ENCODE measurements around the gene GPR171.

Gene GPR171

DNA sequence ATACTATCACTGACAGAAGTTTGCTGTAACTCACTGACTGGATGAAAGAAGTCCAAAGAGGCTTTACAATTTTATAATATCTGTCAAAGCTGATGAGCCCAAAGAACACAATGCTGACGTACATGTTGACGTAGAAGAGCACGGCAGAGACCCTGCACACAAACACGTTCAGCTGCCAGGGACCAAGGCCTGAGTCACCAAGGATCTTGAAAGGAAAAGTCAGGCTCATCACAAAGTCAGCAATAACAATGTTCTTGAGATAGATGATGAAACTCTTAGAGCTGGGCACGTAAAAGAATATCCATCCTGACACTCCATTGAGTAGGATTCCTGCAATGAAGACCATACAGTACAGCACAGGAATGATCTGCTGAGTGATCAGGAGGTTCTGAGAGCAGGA, 10.9 kb upstream of the GPR171 start:
- DNase-seq (ENCODE audit: low spot score): no peak

DNA sequence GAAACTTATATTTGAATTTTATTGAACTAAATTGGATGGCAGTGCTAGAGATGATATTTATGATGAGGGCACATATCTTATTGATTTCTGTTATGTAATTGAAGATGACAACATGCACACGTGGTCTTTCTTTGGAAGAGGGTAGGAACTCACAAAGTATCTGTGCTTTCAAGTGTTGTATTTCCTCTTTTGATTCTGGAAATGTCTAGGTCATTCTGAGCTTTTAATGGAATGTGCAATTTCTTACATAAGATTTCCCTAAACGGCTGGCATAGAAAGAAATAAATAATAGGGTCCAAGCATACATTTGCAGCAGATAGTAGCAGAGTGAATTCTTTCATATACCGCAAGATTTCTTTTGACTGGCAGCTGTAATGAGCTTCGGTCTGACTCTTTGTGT, 10.1 kb upstream of the GPR171 start:
- no peak for DNase-seq (ENCODE audit: low spot score)

DNA sequence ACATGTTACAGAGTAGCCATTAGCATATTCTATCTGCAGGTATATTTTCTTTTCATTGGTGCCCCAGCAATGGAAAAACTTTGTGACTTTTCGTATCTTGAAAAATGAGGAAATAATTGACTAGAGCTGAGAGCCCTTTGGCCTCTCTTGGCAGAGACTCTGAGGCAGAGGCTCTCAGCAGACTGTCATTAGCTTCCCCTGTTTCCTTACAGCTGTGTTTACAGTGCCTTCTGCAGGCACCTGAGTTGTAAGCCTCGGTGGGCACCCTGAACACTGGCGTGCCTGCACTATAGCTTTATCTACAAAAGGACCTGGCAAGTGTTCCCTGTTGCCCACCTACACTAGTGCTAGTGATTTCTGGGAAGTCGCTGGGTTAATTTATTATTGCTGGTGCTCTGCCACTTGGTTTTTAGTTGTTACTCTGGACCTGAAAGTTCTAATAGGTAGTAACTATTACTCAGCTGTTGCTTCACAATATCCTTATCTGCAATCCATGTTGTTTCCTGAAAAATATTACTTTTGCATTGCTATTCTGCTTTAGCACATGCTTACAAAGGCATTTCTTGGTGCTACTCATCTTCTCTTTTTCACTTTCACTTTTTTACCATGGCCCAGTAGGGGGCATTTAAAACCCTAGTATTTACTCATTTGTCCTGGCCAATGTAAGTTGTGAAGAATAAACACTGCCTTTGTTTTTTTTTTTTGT, 7.8 kb upstream of the GPR171 start:
- DNase-seq (ENCODE audit: low spot score): no peak

DNA sequence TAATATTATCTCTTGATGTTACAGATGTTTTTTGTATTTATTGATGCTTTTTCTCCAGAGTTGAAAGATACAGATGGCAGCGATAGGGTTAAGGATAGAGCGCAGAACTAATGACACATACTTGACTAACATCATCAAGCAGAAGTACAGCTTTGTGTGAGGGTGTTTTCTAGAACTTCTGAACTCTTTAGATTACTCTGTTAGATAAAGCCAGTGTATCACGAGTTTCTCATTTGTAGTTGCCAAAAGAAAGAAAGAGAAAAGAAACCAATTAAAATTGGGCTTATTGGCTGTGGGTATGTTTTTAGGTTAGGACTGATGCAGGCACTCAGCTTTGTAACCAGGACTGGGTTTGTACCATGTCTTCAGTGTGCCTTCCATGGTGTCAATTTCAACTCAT, 6.6 kb upstream of the GPR171 start:
- no peak for DNase-seq (ENCODE audit: low spot score)

DNA sequence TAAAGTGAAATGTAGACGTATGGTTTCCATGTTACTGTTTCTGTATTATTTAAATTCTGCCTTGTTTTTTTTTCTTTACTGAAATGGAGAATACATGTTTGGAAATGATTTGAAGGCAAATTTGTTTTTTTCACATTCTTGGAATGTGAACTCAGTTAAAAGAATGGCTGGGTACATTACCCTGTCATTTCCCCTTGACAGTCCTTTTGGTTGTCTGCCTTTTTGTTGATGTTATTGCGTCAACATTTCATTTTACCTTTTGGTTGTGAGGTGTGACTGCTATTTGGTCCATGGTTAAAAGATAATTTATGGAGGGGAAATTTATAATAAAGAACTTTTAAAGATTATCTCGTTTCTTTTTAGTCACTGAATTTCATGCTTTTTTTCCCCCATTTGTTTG, 3.2 kb upstream of the GPR171 start:
- DNase-seq (ENCODE audit: low spot score): no peak

DNA sequence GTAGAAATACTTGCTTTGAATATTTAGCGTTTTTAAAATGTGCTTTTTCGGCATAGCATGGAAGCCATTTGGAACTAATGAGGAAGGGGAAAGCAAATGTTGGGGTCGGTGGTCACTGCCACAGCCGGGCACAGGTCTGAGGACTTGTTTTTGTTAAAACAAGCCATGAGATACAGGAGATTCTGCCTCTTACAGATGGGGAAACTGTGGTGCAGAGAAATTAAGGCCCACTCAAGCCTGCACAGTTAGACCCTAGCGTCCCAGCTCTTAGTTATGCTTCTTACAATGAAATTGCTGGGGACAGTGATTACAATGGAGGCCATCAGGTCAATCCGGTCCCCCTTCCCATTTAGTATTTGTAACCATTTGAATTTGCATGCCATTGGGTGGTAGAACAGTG, 2.5 kb upstream of the GPR171 start:
- DNase-seq (ENCODE audit: low spot score): no peak

DNA sequence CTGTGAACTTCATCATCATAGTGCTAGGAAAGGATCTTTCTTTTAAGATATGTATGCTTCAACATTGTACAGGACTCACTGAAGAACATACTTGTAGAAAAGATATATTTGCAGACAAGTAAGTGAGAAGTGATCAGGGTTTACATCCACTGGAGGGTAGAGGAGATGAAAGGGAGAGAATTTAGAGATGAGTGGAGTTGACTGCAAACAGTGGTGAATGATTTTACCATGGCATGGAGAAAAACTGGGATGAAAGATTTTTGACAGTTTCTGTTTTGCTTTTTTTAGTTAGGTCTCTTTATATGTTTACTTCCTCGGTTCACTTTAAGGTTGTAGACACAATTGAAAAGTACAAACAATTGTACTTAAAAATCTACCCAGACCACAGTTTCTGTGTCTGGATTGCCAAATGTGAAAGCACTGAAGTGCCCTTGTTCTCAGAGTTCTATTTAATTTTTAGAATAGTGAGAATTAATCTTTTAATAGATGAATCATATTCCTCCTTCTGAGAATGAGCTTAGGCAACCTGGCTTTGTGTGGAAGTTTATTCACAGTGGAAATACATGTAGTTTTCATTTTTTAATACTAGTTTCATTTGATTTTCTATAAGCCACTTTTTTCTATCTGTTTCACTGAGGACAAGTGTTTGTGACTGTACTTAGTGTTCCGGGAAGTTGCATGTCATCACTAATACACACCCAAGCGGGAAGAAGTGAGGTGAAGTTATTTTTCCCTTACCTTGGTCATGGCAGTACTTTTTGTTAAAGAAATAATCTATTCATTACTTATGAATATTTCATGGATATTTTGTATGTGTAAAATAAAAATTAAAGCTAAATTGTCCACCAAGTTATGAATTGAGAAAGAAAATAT, 1.8 kb upstream of the GPR171 start:
- no peak for DNase-seq (ENCODE audit: low spot score)

DNA sequence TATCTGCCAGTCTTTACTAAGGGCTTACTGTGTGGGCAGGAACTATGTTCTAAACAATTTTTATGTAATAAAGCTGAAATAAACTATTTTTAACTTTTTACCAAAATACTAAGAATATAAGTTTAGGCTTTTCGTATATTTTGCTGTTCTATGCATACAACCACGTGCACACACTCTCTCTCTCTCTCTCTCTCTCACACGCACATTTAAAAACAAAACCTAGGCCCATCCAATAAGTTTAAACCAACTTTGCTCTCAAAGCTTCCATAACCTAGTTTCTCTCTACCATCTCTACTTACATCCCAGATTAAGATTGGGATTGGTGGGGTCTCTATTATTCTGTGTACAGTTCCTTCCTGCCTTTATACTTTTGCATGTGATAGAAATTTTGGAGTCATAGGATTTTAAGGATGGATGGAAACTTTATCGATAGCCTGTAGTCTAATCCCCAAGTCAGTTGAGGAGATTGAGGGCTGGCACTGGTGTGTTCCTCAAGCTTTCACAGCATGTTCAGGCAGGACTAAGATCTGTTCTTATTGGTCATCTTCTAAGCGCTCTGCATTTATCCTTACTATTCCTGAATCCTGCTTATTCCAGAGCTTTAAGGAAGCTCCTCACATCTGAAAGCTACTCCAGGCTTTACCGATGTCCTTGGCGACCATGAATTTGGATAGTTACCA, 1.8 kb downstream of the GPR171 start:
- no peak for DNase-seq (ENCODE audit: low spot score)

DNA sequence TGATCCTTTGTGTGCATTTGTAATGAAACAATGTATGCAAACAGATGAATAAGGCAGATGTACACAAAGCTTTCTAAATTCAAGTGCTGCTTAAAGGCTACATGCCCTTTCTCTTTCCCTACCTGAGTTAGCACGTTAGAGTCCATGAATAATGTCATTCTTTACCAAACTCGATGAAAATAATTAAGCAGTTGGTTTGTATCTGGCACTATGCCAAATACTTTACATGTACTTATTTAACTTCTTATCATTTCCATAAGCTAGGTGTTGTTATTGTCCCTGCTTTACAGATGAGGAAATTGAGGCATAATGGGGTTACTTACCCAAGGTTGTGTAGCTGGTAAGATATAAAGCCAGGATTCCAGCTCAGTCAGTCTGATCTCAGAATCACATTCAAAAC, 2.4 kb downstream of the GPR171 start:
- DNase-seq (ENCODE audit: low spot score): no peak

DNA sequence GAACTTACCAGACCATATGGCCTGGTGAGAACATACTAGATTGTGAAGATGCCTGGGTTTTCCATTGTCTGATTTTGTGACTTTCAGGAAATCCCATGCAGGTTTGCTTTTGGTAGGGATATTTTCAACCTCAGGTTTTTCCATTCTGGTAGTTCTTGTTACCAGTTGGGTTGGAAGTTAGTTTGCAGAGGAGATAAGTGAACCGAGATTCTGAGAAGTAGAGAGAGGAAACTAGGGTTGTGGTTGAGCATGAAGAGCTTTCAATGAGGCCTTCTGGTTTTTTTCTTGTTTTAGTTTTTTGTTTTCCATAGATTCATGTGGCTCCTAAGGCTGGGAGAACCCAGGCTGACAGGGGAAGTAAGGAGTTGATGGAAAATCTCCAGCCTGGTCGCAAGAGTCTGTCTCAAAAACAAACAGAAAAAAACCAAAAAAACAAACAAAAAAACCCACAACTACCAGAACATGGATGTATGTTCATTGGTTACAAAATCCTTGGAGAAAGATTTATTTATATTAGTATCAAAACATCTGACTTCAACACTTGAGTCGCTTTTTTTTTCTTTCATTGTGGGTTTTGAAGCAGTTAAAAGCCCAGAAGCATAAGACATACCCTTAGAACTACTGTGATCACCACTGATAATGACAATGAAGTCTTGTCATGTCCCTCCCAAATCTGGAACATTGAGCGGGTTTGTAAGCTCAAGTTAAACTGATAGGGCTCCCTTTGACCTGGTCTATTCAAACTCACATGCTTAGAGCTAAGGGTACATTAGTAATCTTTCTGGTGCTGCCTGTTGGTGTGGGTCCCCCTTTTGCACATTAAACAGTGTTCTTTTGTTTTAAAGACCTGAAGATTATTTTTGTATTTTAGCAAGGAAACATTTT, 3.2 kb downstream of the GPR171 start:
- no peak for DNase-seq (ENCODE audit: low spot score)

DNA sequence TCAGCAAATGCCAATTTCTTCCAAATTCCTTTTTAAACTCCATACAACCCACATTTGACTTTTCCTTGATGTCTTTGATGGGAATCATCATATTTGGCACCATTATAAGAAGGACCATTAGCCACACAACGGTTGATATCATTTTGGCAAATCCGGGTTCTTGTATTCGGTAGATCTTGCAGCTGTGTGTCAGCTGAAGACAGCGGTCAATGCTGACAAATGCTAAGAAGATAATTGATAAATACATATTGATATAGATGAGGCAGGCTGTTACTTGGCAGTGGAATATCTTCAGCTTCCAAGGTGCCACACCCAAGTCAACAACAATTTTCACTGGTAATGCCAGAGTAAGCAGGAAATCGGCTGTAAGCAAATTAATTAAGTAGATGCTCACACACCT, 4.2 kb downstream of the GPR171 start:
- no peak for DNase-seq (ENCODE audit: low spot score)

DNA sequence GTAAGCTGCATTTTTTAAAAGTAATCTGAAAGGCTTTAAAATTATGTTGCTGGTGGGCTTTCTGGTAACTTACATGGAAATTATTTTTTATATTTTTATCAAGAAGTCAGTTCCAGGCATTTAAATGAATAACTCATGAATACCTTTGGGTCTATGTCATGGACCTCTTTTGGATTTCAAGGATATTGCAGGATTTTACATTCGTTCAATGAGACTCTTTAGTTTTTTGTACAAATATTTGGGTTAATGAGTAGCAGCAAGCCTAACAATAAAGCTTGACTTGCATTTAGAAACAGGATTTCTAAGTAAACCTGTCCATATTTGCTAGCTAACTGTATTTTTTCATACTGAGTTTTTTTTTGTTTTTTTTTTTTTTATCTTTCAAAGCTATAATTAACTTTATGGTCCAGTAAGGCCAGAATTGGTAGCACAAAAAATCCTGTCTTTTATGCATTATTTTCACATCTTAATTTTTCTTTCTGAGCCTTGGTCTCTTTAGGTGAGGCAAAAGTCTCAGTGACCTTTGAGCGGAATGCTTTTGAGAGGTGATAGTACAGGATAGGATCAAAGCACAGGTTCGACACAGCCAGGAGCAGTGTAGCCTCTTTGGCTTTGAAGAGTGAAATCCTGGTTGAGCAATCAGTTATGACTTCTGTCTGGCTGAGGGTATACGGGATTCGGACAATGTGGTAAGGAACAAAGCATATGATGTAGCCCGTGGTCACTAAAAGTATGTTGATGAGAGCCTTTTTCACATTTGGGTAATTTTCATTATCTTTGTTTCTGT, 4.8 kb downstream of the GPR171 start:
- DNase-seq (ENCODE audit: low spot score): no peak

DNA sequence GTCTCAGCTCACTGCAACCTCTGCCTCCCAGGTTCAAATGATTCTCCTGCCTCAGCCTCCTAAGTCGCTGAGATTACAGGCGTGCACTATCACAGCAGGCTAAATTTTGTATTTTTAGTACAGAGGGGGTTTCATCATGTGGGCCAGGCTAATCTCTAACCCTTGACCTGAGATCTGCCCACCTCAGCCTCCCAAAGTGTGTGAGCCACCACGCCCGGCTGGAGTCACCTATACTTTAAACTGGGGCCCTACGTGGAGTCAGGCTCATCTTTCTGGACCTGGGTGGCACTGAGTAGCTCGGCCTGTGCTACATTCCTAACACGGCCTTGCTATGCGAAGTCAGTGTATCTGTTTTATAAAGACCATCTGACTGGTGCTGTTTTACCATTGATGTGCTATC, 5.8 kb downstream of the GPR171 start:
- DNase-seq (ENCODE audit: low spot score): no peak

DNA sequence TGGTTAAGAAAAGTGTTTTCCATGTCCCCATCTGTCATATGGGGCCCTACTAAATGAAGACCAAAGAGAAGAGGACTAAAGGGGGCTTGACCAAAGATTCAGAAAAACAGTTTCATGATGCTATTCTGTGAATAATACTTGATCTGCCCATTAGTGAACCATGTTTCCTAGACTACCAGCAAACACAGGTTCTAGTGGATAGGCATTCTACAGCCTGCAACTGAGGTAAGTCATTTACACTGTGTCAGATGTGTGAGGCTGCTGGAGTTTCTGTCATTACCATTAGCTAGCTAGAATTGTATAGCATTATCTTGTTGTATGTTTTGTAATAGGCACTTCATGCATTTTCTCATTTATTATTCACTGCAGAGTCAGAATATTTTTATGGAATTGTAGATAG, 6.6 kb downstream of the GPR171 start:
- DNase-seq (ENCODE audit: low spot score): no peak

DNA sequence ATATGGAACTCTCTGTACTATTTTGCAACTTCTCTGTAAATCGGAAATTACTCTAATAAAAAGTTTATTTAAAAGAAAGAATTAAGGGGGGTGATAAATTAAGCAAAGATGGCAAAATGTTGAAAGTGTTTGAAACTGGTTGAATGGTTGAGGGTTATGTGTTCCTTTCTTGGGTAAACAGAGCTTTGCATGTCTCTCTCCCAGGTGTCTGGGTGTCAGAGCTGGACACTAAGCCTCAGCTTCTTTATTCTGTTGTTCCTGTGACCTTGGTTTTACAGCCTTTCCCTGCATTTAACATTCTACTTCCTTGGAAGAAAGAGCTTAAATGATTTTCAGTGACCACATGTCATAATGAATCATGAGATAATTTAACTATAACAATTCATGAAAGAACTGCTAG, 7.2 kb downstream of the GPR171 start:
- DNase-seq (ENCODE audit: low spot score): no peak

DNA sequence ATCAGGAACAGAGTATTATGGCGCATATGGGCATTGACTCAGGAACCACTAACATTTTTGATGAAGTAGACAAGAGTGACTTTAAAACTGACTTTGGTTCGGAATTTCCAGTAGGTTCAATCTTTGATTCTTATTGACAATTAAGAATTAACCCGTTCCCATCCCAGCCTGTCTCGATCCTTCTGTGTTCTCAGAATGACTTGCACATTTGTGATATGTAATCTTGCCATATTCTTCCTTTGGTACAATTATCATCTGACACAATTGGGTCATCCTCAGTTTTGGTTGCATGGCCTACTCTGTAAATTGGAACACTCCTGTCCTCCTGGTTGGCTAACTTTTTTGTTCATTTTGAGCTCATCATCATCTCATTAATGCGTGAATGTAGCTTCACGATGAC, 10.5 kb downstream of the GPR171 start:
- no peak for DNase-seq (ENCODE audit: low spot score)

DNA sequence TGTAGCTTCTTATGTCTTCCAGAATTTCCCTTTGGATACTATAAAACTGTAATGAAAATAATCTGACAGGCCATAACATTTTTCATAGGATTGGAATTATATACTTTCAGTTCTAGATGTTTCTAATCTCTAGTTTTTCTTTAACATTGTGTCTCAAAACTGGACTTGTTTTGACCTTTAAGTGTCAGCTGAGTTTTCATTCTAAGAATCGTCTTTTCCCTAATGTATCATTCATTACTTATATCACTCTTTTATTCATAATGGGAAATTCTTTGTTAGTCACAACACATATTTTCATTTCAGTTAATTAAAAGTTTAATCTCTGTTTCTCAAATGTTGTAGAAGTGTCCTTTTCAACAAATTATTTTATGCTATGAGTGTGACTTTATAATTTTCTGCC, 11.9 kb downstream of the GPR171 start:
- DNase-seq (ENCODE audit: low spot score): no peak

DNA sequence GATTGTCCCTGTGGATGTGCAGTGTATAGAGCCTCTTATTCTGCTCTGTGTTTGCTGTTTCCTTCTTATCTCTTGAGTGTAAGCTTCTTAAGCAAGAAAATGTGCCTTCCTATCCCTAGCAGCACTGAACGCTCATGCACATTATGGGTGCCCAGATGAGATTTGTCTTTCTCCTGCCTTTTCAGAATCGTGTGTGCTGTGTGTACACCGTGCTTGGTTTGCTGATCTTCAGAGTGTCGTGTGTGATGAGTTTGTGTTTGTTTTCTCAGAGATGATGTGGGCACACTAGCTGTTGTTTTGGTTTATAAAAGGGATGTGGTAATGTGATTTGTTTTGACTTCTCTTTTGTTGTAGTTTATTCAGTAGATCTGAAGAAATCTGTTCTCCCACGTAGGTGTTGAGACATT, 19.7 kb downstream of the GPR171 start:
- no peak for DNase-seq (ENCODE audit: low spot score)

DNA sequence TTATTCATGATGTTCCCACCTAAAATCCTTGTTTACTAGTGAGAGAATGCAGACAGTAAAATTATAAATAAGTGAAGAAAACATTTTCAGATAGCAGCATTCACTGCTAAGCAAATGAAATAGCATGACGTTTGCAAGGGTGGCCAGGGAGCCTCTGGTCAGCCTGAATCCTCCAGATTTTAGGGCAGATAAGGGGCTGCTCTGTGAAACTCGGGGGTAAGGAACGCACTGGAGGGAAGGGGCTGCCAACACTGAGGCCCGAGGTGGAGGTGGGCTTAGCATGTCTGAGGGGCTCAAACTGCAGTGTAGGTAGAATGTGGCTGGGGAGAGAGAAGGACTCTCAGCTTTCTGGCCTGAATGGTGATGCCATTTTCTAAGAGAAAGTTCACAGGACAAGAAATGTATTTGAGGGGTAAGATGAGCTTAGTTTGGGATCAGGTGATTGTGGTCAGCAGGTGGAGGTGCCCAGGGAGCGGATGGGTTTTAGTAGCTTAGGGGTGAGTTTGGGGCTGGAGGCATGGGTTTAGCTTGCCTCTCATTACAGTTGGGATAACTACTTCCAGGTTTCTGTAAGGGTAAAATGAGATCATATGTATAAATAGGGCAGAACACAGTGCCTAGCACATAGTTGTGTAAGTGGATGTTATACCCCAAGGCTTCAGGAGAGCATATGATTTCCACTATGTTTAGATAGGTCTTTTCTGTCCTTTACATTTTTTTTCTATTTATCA, 20.5 kb downstream of the GPR171 start:
- DNase-seq (ENCODE audit: low spot score): no peak

DNA sequence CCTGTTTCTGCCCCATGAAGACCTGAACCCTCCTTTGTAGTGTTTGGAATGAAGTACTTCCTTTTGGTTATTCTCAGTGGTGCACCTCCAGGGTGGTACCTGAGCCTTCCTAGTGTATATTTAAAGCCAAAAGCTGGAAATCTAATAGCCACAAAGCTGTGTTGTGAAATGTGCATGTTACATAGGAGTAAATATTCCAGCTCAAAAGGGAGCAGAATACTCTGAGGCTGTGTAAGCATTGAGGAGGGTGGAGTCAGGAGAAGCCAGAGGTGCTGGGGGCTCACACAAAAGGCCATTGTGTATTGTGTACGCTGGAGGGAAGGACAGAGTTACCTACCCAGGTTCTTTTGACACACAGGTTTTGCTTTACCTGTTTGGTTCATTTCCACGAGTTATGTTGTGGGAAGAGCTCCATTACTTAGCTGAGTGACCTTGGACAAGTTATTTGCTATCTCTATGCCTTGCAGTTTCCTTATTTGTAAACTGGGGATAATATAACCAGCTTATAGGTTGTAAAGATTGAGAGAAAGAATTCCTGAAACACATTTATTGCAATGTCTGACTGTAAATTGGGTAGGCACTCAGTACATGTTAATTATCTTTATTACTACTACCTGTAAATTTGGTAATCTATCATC, 24.7 kb downstream of the GPR171 start:
- DNase-seq (ENCODE audit: low spot score): no peak

All from hepatic stellate cell (primary cell).